Kidney (tissue), 14 donors: ENCODE measurements around the gene CES1. TPM values are rescaled to one million over a fixed set of nuclear protein-coding genes. Genes with fewer than 3 reads are reported as not detected.

Source experiments
- DNase-seq, 5 donors: peaks; one replicate each; pipeline ENCODE4 v3.0.0-alpha.2; 2013 to 2020
- FAIRE-seq: peaks from 2 replicates; lab custom pipeline; 2012; peaks lifted over from hg19 to GRCh38; lab: Jason Lieb, UNC
- H3K27ac ChIP-seq, 2 donors: one replicate each; pipeline ENCODE4 v1.7.0; 2013; ENCODE audit warnings: low read depth in 2 of 2, low read length in 2 of 2, inconsistent platforms in 1 of 2
- H3K27me3 ChIP-seq: one replicate; pipeline ENCODE4 v1.7.1; 2013; ENCODE audit warnings: low read length, inconsistent platforms; ENCODE audit not compliant: control insufficient read depth, insufficient read depth
- H3K36me3 ChIP-seq, 3 donors: one replicate each; pipeline versions ENCODE4 v1.7.0 to v1.7.1; 2013; ENCODE audit warnings: low read length in 3 of 3, control low read depth in 1 of 3, inconsistent platforms in 1 of 3; ENCODE audit not compliant: insufficient read depth in 3 of 3, control insufficient read depth in 2 of 3
- H3K4me1 ChIP-seq, 3 donors: one replicate each; pipeline versions ENCODE4 v1.7.0 to v1.7.1; 2013; ENCODE audit warnings: low read length in 3 of 3, inconsistent platforms in 1 of 3, low read depth in 1 of 3; ENCODE audit not compliant: control insufficient read depth in 2 of 3, insufficient read depth in 2 of 3
- H3K4me3 ChIP-seq, 3 donors: one replicate each; pipeline versions ENCODE4 v1.7.0 to v1.8.1; 2013; ENCODE audit warnings: low read length in 3 of 3, control low read depth in 1 of 3, inconsistent platforms in 1 of 3
- H3K9ac ChIP-seq, 3 donors: one replicate each; pipeline versions ENCODE4 v1.7.0 to v1.7.1; 2013; ENCODE audit warnings: low read length in 3 of 3, control low read depth in 1 of 3, inconsistent platforms in 1 of 3
- H3K9me3 ChIP-seq, 3 donors: one replicate each; pipeline versions ENCODE4 v1.7.0 to v1.7.1; 2013; ENCODE audit warnings: low read length in 3 of 3, control low read depth in 1 of 3, inconsistent platforms in 1 of 3; ENCODE audit not compliant: control insufficient read depth in 2 of 3, insufficient read depth in 1 of 3
- CTCF ChIP-seq: IDR thresholded peaks from 3 replicates; pipeline ENCODE4 v1.5.1; 2012; ENCODE audit warnings: mild to moderate bottlenecking, moderate library complexity, borderline replicate concordance; ENCODE audit not compliant: insufficient read depth; ENCODE audit errors: extremely low read depth
- intact Hi-C: fragments of 100-400 bp; cut with DNase I; formaldehyde crosslinking; loops from one replicate; pipeline ENCODE4 v1.11.1; 2022
- polyA plus RNA-seq: library from polyadenylated mRNA; stranded (reverse); fragments of 350-450 nt; fragmentation: Illumina TruSeq; extraction: RNeasy Lipid Tissue Mini Kit (QIAGEN cat#74804); gene quantifications from one replicate; pipeline ENCODE4 v1.2.3, GENCODE V29; 2014; ENCODE audit warnings: low read depth, low replicate concordance; ENCODE audit not compliant: insufficient read depth
- total RNA-seq: library from RNA; stranded (reverse); fragmentation: NEBNext Ultra II Directional; extraction: Animal tissue kit (Norgen Biotek cat#: 25700); gene quantifications from one replicate; pipeline ENCODE4 v1.2.1, GENCODE V29; 2021
- donor health status: control.
- donor health status: control.
- donor health status: control.
- donor health status: control.
- donor health status: control.
- donor health status: DM: yes; HTN: yes; CAD: no.
- donor health status: Normal renal cell carcinoma (clear cell type).

Gene CES1
- total and polyA plus RNA-seq, 2 donors from 2014 or later = 5.9 to 11.9 TPM

GRCh38 chr16:55825115-55825728, 7.7 kb downstream of the CES1 start:
- no peaks in the 10 kb centered on the region for H3K27me3 ChIP-seq
- no peak overlapping the region for H3K9ac ChIP-seq
- FAIRE-seq (no peak), DNase-seq (no peak)
- no peaks in the 10 kb centered on the region for H3K9me3 ChIP-seq
- H3K27ac ChIP-seq = no peak overlapping the region
- TF ChIP-seq CTCF = no peak
- H3K4me1 ChIP-seq = no peaks in the 10 kb centered on the region
- no peak overlapping the region for H3K4me3 ChIP-seq
- intact Hi-C loops = no loop called here
- H3K36me3 ChIP-seq = no peaks in the 10 kb centered on the region

GRCh38 chr16:55824473-55825000, 8.4 kb downstream of the CES1 start:
- DNase-seq = no peak
- Histone ChIP-seq H3K9me3 (no peaks in the 10 kb centered on the region), H3K4me1 (no peaks in the 10 kb centered on the region), H3K27ac (no peak overlapping the region), H3K9ac (no peak overlapping the region), H3K4me3 (no peak overlapping the region), H3K36me3 (no peaks in the 10 kb centered on the region), H3K27me3 (no peaks in the 10 kb centered on the region)
- intact Hi-C loops = no loop called here
- TF ChIP-seq CTCF = no peak
- FAIRE-seq = no peak

- no peak for FAIRE-seq
- no peak overlapping the region for H3K27ac ChIP-seq
- DNase-seq = no peak
- TF ChIP-seq CTCF = no peak
- no peak overlapping the region for H3K9ac ChIP-seq
- no peaks in the 10 kb centered on the region for H3K27me3 ChIP-seq
- no peak overlapping the region for H3K4me3 ChIP-seq
- intact Hi-C loops = no loop called here
- no peaks in the 10 kb centered on the region for H3K36me3 ChIP-seq
- no peaks in the 10 kb centered on the region for H3K9me3 ChIP-seq
- H3K4me1 ChIP-seq = no peaks in the 10 kb centered on the region
Measured at GRCh38 chr16:55822280-55822810, 10.6 kb downstream of the CES1 start.
